ENCODE data around the gene GGN.
"Not testable (repeated sequence)": the region's sequence is repeated elsewhere in the genome, so short reads cannot be mapped to it uniquely, and the experiment has no call there.

The GGN gene

GRCh38 chr19:38360839-38361631, 26.8 kb downstream of the GGN start:
- DNase-seq = peak in 1 of 2 experiments; percentile 38

- DNase-seq = no peak
Observed at GRCh38 chr19:38360351-38360750, 27.5 kb downstream of the GGN start.

- DNase-seq = no peak
Observed at GRCh38 chr19:38359242-38360021, 28.4 kb downstream of the GGN start.

- no peak for DNase-seq
Observed at GRCh38 chr19:38358071-38358470, 29.8 kb downstream of the GGN start.

- DNase-seq = no peak
Observed at GRCh38 chr19:38355728-38356725, 31.8 kb downstream of the GGN start.

- DNase-seq = no peak
Observed at GRCh38 chr19:38352611-38353010, 35.2 kb downstream of the GGN start.

- DNase-seq = no peak
Observed at GRCh38 chr19:38351865-38352395, 35.9 kb downstream of the GGN start.

GRCh38 chr19:38350883-38351282, 37.0 kb downstream of the GGN start:
- no peak for DNase-seq

- DNase-seq = no peak
Observed at GRCh38 chr19:38346837-38347236, 41.0 kb downstream of the GGN start.

GRCh38 chr19:38340927-38341326, 46.9 kb downstream of the GGN start:
- DNase-seq = no peak

- DNase-seq = not testable (repeated sequence)
Observed at GRCh38 chr19:38339011-38339410, 48.8 kb downstream of the GGN start.

- no peak for DNase-seq
Observed at GRCh38 chr19:38337360-38337653, 50.5 kb downstream of the GGN start.

- peak; percentile 97 to 98 for DNase-seq
Observed at GRCh38 chr19:38336638-38337359, 51.0 kb downstream of the GGN start.

GRCh38 chr19:38335949-38336637, 51.7 kb downstream of the GGN start:
- DNase-seq = peak; percentile 97 to 98

Measured in Kasumi-1 (cell line).